ENCODE measurements around the gene CACNA1B.

GRCh38 chr9:138052635-138053320 is 175.2 kb downstream of the CACNA1B start:
- no peak for TF ChIP-seq CTCF (IDR thresholded peaks at IDR 0.05)
- no peak for TF ChIP-seq POLR2A (IDR thresholded peaks at IDR 0.05)
